H9 (cell line): ENCODE data around the gene NAGLU. TPM values are rescaled to one million over a fixed set of nuclear protein-coding genes. Genes with fewer than 3 reads are reported as not detected.

Experiments
- DNase-seq: peaks from one replicate; pipeline ENCODE4 v3.0.0-alpha.2; 2017
- H2AFZ ChIP-seq: one replicate; pipeline ENCODE4 v1.6.1; 2013; ENCODE audit warnings: mild to moderate bottlenecking, low read length, control low read depth, moderate library complexity
- H2AK5ac ChIP-seq: 2 replicates; pipeline ENCODE4 v1.6.1; 2013; ENCODE audit warnings: low read length, control low read depth, mixed read lengths; ENCODE audit not compliant: insufficient read length
- H2BK120ac ChIP-seq: one replicate; pipeline ENCODE4 v1.6.1; 2013; ENCODE audit warnings: low read depth, mild to moderate bottlenecking, low read length, control low read depth, inconsistent platforms; ENCODE audit not compliant: poor library complexity, severe bottlenecking
- H2BK12ac ChIP-seq: 2 replicates; pipeline ENCODE4 v1.6.1; 2013; ENCODE audit warnings: low read length, control low read depth, mixed read lengths, low read depth; ENCODE audit not compliant: insufficient read length
- H2BK15ac ChIP-seq: 2 replicates; pipeline ENCODE4 v1.6.1; 2013; ENCODE audit warnings: low read depth, low read length, control low read depth
- H2BK20ac ChIP-seq: one replicate; pipeline ENCODE4 v1.6.1; 2013; ENCODE audit warnings: low read depth, mild to moderate bottlenecking, low read length, control low read depth, inconsistent platforms; ENCODE audit not compliant: poor library complexity, severe bottlenecking
- H2BK5ac ChIP-seq: 2 replicates; pipeline ENCODE4 v1.6.1; 2013; ENCODE audit warnings: low read length, control low read depth, mixed read lengths; ENCODE audit not compliant: insufficient read length
- H3K14ac ChIP-seq: 2 replicates; pipeline ENCODE4 v1.6.1; 2013; ENCODE audit warnings: low read length, control low read depth; ENCODE audit not compliant: insufficient read depth
- H3K18ac ChIP-seq: 2 replicates; pipeline ENCODE4 v1.6.1; 2013; ENCODE audit warnings: low read depth, mild to moderate bottlenecking, mixed read lengths, low read length, control low read depth; ENCODE audit not compliant: insufficient read length
- H3K23ac ChIP-seq: 2 replicates; pipeline ENCODE4 v1.6.1; 2013; ENCODE audit warnings: low read length, control low read depth, mixed read lengths, low read depth; ENCODE audit not compliant: insufficient read length
- H3K23me2 ChIP-seq: 2 replicates; pipeline ENCODE4 v1.6.1; 2013; ENCODE audit warnings: low read depth, mild to moderate bottlenecking, mixed read lengths, low read length, control low read depth; ENCODE audit not compliant: insufficient read length, poor library complexity, severe bottlenecking
- H3K27ac ChIP-seq: 2 replicates; pipeline ENCODE4 v1.5.1; 2013; ENCODE audit warnings: low read length, control low read depth, mixed read lengths, low read depth; ENCODE audit not compliant: insufficient read length
- H3K27me3 ChIP-seq: 2 replicates; pipeline ENCODE4 v1.6.1; 2013; ENCODE audit warnings: low read length, control low read depth, inconsistent platforms; ENCODE audit not compliant: insufficient read depth
- H3K4ac ChIP-seq: 2 replicates; pipeline ENCODE4 v1.6.1; 2013; ENCODE audit warnings: low read depth, mild to moderate bottlenecking, control low read depth, inconsistent platforms, low read length, moderate library complexity
- H3K4me1 ChIP-seq: 2 replicates; pipeline ENCODE4 v1.6.1; 2013; ENCODE audit warnings: low read length, control low read depth, inconsistent platforms; ENCODE audit not compliant: insufficient read depth
- H3K4me2 ChIP-seq: 2 replicates; pipeline ENCODE4 v1.6.1; 2013; ENCODE audit warnings: low read length, control low read depth, mixed read lengths; ENCODE audit not compliant: insufficient read length, insufficient read depth
- H3K56ac ChIP-seq: 2 replicates; pipeline ENCODE4 v1.6.1; 2013; ENCODE audit warnings: low read depth, mild to moderate bottlenecking, mixed read lengths, low read length, control low read depth; ENCODE audit not compliant: insufficient read length
- H3K79me1 ChIP-seq: 2 replicates; pipeline ENCODE4 v1.6.1; 2013; ENCODE audit warnings: low read depth, mild to moderate bottlenecking, moderate library complexity, low read length, control low read depth, inconsistent platforms; ENCODE audit not compliant: insufficient read depth, poor library complexity, severe bottlenecking
- H3K79me2 ChIP-seq: 2 replicates; pipeline ENCODE4 v1.6.1; 2013; ENCODE audit warnings: low read length, control low read depth, inconsistent platforms; ENCODE audit not compliant: insufficient read depth
- H3K9ac ChIP-seq: 2 replicates; pipeline ENCODE4 v1.6.1; 2013; ENCODE audit warnings: low read length, control low read depth, mixed read lengths; ENCODE audit not compliant: insufficient read length; ENCODE audit errors: extremely low read depth
- H3K9me3 ChIP-seq: one replicate; pipeline ENCODE4 v1.6.1; 2013; ENCODE audit warnings: low read depth, low read length, inconsistent platforms; ENCODE audit not compliant: control insufficient read depth
- H3T11ph ChIP-seq: one replicate; pipeline ENCODE4 v1.6.1; 2013; ENCODE audit warnings: mild to moderate bottlenecking, low read length, control low read depth, inconsistent platforms
- H4K20me1 ChIP-seq: one replicate; pipeline ENCODE4 v1.6.1; 2013; ENCODE audit not compliant: control insufficient read depth, insufficient read length, insufficient read depth
- H4K5ac ChIP-seq: 2 replicates; pipeline ENCODE4 v1.6.1; 2013; ENCODE audit warnings: low read depth, mild to moderate bottlenecking, mixed read lengths, low read length, control low read depth; ENCODE audit not compliant: insufficient read length
- H4K8ac ChIP-seq: replicated peaks from 2 replicates; pipeline ENCODE4 v1.6.1; 2013; ENCODE audit warnings: low read length, control low read depth, mixed read lengths, low read depth; ENCODE audit not compliant: insufficient read length
- H4K91ac ChIP-seq: 2 replicates; pipeline ENCODE4 v1.6.1; 2013; ENCODE audit warnings: low read depth, mild to moderate bottlenecking, moderate library complexity, mixed read lengths, low read length, control low read depth; ENCODE audit not compliant: insufficient read length
- H3K27ac Mint-ChIP-seq, 3 experiments: 2 replicates in 2 of 3; 3 replicates in 1 of 3; pipeline ENCODE4 v1.8.0; 2020 to 2021; ENCODE audit warnings: mixed read lengths in 3 of 3, mild to moderate bottlenecking in 1 of 3, moderate library complexity in 1 of 3
- H3K27me3 Mint-ChIP-seq: 2 replicates; pipeline ENCODE4 v1.8.0; 2021; ENCODE audit warnings: low read depth, mild to moderate bottlenecking, moderate library complexity, mixed read lengths
- H3K36me3 Mint-ChIP-seq, 3 experiments: 2 replicates in 2 of 3; 3 replicates in 1 of 3; pipeline ENCODE4 v1.8.0; 2020 to 2021; ENCODE audit warnings: low read depth in 3 of 3, mixed read lengths in 3 of 3; ENCODE audit not compliant: insufficient read depth in 1 of 3
- H3K4me1 Mint-ChIP-seq, 2 experiments: 2 replicates each; pipeline ENCODE4 v1.8.0; 2020; ENCODE audit warnings: mixed read lengths in 2 of 2
- H3K4me3 Mint-ChIP-seq, 2 experiments: 2 replicates in 1 of 2; 3 replicates in 1 of 2; pipeline ENCODE4 v1.8.0; 2020 to 2021; ENCODE audit warnings: mild to moderate bottlenecking in 2 of 2, mixed read lengths in 2 of 2, moderate library complexity in 1 of 2
- H3K9me3 Mint-ChIP-seq, 2 experiments: 2 replicates in 1 of 2; 3 replicates in 1 of 2; pipeline ENCODE4 v1.8.0; 2020; ENCODE audit warnings: mild to moderate bottlenecking in 2 of 2, mixed read lengths in 2 of 2, moderate library complexity in 1 of 2
- WGBS: extraction: QIAGEN DNeasy Blood & Tissue Kit; methylation state at CpG from one replicate; pipeline ENCODE4 v1.1.7; 2013; ENCODE audit warnings: missing lambda C conversion rate, low lambda C conversion rate, mixed read lengths; ENCODE audit not compliant: insufficient read length; ENCODE audit errors: extremely low coverage; 5-methylcytosine and 5-hydroxymethylcytosine counted together
- total RNA-seq: library from RNA; stranded (reverse); gene quantifications from 2 replicates; pipeline ENCODE4 v1.2.1, GENCODE V29; 2021
- TF ChIP-seq, protein P1 (sequence below): fragments of 200-600 bp; sonication (generic); conservative IDR thresholded peaks from 3 replicates; pipeline ENCODE4 v1.8.0; 2021; ENCODE audit warnings: antibody characterized with exemption, mild to moderate bottlenecking

Gene NAGLU
- total RNA-seq, 1 experiment from 2014 or later, result 23.5 TPM

DNA sequence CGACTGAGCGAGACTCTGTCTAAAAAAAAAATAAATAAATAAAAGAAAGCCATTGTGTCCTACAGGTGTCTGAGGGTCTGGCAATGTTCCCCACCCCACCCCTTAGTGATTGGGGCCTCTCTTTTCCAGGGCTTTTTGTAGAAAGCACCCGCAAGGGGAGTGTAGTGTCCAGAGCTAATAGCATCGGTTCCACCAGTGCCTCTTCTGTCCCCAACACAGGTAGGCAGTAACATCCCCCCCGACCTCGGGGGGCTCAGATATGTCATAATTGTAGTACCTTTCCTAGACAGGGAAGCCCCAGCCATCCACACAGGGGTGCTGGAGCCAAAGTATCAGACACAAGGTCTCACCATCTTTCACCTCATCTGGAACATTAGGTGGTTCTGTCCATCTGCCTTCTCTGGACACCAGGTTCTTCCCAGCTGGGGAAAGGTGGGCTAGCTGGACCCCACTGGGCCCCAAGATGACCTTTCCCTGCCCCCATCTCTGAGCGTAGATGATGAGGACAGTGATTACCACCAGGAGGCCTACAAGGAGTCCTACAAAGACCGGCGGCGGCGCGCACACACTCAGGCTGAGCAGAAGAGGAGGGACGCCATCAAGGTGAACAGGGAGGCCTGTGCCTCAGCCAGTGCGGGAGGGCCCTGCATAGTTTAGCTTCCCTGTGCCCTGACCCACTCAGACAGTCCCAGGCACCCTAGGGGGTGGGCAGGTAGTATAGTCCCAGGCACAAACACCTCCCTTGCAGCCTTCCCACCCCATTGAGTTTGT lies 32.5 kb downstream of the NAGLU start:
- no peak overlapping the region for H4K8ac ChIP-seq
- H2BK15ac ChIP-seq, result no peak overlapping the region
- no peak overlapping the region for H3K23ac ChIP-seq
- H3K9ac ChIP-seq, result no peak overlapping the region
- Mint-ChIP-seq H3K36me3 (peaks cover 32 to 80% (median 73%) of the 10 kb centered on the region in 3 experiments), H3K4me3 (peak overlapping the region; percentile 96 to 97; a peak in 3 of 5 replicates), H3K9me3 (no peaks in the 10 kb centered on the region), H3K27me3 (peaks cover 2% of the 10 kb centered on the region; the same call in 1 of the 2 replicates), H3K27ac (peak overlapping the region in 2 of 3 experiments; percentile 18 to 93; a peak in 2 of 7 replicates), H3K4me1 (peaks cover 9 to 13% of the 10 kb centered on the region in 2 experiments)
- no peaks in the 10 kb centered on the region for H4K20me1 ChIP-seq
- no peak overlapping the region for H4K5ac ChIP-seq
- no peak overlapping the region for H3K18ac ChIP-seq
- H3T11ph ChIP-seq, result no peak overlapping the region
- H3K27ac ChIP-seq, result no peak overlapping the region
- H2AK5ac ChIP-seq, result no peak overlapping the region
- no peak overlapping the region for H3K14ac ChIP-seq
- H3K56ac ChIP-seq, result no peak overlapping the region
- no peaks in the 10 kb centered on the region for H3K27me3 ChIP-seq
- H2BK120ac ChIP-seq, result no peak overlapping the region
- WGBS, result no CpG with 5 or more reads among the region's 14 CpGs
- H3K4me1 ChIP-seq, result peaks cover 2% of the 10 kb centered on the region; the same call in 1 of the 2 replicates
- no peak for DNase-seq
- H3K23me2 ChIP-seq, result peaks cover 6% of the 10 kb centered on the region
- H2BK20ac ChIP-seq, result no peak overlapping the region
- H3K9me3 ChIP-seq, result no peaks in the 10 kb centered on the region
- no peaks in the 10 kb centered on the region for H3K79me1 ChIP-seq
- no peak overlapping the region for H3K4me2 ChIP-seq
- H3K4ac ChIP-seq, result no peak overlapping the region
- TF ChIP-seq, protein P1, sequence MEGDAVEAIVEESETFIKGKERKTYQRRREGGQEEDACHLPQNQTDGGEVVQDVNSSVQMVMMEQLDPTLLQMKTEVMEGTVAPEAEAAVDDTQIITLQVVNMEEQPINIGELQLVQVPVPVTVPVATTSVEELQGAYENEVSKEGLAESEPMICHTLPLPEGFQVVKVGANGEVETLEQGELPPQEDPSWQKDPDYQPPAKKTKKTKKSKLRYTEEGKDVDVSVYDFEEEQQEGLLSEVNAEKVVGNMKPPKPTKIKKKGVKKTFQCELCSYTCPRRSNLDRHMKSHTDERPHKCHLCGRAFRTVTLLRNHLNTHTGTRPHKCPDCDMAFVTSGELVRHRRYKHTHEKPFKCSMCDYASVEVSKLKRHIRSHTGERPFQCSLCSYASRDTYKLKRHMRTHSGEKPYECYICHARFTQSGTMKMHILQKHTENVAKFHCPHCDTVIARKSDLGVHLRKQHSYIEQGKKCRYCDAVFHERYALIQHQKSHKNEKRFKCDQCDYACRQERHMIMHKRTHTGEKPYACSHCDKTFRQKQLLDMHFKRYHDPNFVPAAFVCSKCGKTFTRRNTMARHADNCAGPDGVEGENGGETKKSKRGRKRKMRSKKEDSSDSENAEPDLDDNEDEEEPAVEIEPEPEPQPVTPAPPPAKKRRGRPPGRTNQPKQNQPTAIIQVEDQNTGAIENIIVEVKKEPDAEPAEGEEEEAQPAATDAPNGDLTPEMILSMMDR, result no peak
- peaks cover 2% of the 10 kb centered on the region; the same call in 1 of the 2 replicates for H3K79me2 ChIP-seq
- no peak overlapping the region for H2BK5ac ChIP-seq
- no peak overlapping the region for H4K91ac ChIP-seq
- no peak overlapping the region for H2BK12ac ChIP-seq
- no peak overlapping the region for H2AFZ ChIP-seq
